SIG-M5 treated with dmso at 0.1 percent for 504 hours (cell line): Measurements from ENCODE around the gene KRT35.

ENCODE experiments used
- DNase-seq: peaks from one replicate; lab custom pipeline; 2025; ENCODE audit not compliant: unreplicated experiment; lab: John Stamatoyannopoulos, UW

The KRT35 gene

DNA sequence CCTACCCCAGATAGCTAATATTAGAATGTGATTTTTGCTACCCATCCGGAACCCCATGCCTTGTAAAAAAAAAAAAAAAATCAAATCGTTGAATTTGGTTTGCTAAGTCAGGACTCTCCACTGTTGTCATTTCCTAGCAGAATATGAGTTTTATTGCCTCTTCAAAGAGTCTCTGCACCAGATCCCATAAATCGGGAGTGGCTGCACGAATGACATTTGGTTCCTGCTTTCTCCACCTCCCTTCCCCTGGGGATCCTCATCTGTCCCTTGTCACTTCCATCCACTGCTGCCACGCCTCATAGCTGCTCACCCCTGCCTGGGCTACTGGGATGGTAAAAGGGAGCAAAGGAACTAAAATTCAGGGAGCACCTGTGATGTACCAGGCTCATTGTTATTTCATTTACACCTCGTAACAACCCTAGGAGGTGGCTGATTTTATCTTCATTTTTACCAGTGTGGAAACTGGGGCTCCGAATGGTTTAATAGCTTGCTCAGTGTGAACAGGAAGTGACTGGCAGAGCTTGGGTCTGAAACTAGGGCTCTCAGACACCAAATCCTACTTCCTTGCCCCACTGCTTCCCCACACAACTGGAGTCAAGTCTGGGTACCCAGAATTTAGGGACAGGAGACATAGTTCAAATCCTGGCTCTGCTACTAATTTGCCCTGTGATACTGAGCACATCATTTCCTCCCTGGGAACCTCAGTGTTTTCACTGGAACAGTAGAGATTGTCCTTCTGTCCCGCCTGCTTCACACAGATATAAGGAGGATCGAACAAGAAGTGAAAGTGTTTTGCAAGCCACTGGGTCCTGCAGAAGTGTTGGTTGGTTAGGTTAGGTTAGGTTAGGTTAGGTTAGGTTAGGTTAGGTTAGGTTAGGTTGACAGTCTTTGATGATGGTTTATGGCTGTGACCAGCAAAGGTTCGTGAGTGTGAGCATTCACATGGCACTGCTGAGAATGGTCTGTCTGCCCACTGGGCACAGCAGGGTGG lies 9.3 kb upstream of the KRT35 start:
- DNase-seq: peak; percentile 54

DNA sequence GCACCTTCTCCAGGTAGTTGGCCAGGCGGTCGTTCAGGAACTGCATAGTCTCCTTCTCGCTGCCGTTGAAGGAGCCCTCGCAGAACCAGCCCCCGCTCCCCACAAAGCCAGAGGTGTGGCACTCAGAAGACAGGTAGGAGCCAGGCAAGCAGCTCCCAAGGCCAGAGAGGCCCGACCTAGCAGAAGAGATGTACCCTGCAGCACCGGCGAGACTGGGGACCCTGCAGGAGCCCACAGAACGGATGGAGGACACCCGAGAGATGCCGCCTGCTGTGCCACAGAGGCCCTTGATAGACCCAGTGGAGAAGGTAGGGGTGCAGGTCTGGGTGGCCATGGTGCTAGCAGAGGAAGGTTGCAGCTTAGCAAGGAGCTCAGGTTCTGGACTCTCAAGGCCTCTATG lies 8.6 kb upstream of the KRT35 start, which contains the start of gene KRT36:
Gene KRT36 (minus strand): TSS at position 380 of the 400 bp plus-strand sequence. CDS start 46 bp downstream, at position 334.
- DNase-seq: no peak

DNA sequence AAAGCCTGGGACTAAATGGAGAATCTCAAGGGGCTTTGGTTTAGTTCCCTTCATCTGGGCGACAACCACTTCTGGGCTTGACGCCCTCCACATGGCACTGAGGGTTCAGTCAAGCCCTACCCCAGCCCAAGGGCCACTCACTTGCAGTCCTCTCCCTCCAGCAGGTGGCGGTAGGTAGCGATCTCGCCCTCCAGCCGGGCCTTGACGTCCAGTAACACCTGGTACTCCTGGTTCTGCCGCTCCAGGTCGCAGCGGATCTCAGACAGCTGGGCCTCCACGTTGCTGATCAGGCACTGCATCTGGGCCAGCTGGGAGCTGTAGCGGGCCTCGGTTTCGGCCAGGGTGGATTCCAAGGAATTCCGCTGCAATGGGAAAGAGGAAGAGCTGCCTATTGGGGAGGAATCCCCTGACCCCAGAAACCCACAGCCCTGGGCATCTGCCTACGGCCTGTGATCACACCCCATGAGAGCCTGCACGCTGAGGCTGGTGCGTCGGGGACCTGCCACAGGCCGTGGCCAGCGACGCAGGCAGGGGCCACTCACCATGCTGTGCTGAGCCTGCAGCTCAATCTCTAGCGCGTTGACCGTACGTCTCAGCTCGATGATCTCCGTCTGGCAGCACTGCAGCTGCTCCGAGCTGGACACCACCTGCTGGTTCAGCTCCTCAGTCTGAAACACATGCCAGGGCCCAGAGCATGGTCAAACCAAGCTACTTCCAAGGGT lies 6.0 kb upstream of the KRT35 start:
- DNase-seq: no peak

DNA sequence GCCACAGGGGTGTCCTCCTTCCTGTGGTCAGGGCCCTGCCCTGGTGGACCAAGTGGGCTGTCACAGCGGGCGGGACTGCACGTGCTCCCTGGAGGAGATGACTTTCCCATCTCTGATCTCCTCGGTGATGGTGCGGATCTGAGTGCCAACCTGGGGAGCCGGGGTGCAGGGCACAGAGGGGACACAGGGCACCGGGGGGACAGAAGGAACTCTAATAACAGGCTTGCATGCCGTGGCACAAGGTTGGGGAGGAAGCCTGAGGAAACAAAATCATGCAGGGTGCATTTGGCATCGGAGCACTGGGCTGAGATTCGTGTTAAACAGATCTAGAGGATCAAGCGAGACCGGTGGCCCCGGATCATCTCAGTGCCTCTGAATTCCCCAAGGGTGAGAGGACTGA lies 5.4 kb upstream of the KRT35 start:
- no peak for DNase-seq

DNA sequence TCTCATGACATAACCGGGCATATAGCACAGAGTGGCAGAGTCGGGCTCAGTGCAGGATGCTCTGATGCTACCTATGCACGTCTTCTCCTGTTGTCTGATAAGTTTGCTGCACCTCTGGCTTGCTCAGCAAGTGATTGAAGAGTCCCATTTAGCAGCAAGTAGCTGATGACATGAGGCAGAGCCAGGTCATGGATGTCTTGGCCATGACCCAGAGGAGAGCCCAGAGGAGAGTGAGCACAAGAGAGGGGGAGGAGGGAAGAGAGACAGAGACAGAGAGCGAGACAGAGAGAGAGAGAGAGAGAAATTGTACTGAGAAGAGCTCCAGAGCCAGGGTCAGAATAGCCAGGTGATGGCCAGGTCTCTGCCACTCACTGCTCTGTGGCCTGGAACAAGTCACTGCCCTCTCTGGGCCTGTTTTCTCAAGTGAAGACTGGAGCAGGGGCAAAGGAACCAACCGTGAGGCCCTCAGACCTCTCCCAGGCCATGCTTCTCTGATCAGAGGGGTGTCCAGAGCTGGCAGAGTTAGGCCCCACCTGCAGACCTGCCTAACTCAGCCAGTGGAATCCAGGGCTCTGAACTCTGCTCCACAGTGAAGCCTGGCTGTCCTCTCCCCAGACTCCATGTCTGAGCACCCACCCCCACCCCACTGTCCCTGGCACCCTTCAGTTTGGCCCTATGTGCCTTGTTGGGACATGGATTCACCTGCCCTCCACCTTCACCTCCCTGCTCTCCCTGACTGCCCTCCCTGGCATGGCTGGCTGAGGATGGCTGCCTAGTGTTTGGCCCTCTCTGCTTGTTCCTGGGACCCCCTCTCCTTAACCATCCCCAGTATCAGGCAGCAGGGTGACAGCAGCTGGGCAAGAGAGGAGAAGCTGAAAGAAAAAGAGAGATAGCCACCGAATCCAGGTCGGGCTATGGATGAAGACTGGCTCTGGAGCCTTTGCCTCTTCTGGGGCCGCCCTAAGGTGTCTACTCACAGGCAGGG lies 4.3 kb upstream of the KRT35 start:
- DNase-seq: no peak

- DNase-seq: no peak
These were observed 3.3 kb upstream of the KRT35 start for GRCh38 chr17:41483991-41484826.

DNA sequence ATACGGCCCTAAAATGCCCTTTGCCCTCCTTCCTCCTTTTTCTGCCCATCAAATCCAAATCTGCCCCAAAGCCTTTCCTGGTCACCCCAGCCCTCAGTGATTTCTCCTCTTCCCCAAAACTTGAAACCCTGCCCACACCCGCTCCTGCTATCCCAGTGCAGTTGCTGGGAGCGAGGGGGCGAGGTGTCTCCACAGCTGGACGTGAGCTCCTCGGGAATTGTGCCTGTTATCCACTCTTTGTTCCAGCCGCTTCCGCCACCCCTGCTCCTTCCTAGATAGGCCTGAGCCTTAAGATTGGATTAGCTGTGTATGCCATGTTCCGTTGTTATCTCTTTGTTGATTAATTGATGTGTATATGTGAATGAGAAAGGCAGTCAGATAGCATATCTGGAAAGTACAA lies 2.6 kb upstream of the KRT35 start:
- no peak for DNase-seq

- no peak for DNase-seq
These were observed 370 bp downstream of the KRT35 start for GRCh38 chr17:41480581-41480980.

- DNase-seq: peak; percentile 91
These were observed 815 bp downstream of the KRT35 start for GRCh38 chr17:41480136-41480535.

DNA sequence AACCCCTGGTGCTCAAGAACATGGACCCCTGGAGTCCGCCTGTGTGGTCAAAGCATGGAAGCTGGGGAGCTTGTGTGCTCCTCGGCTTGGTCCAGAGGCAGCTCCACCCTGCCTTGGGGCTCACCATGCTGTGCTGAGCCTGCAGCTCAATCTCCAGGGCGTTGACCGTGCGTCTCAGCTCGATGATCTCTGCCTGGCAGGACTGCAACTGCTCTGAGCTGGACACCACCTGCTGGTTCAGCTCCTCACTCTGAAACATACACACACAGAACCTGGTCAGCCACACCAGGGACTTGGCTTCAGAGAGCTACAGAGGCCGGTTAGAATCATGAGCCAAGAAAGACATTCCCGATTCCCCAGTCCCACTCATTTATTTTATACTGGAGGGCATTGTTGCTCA lies 2.7 kb downstream of the KRT35 start:
- no peak for DNase-seq

DNA sequence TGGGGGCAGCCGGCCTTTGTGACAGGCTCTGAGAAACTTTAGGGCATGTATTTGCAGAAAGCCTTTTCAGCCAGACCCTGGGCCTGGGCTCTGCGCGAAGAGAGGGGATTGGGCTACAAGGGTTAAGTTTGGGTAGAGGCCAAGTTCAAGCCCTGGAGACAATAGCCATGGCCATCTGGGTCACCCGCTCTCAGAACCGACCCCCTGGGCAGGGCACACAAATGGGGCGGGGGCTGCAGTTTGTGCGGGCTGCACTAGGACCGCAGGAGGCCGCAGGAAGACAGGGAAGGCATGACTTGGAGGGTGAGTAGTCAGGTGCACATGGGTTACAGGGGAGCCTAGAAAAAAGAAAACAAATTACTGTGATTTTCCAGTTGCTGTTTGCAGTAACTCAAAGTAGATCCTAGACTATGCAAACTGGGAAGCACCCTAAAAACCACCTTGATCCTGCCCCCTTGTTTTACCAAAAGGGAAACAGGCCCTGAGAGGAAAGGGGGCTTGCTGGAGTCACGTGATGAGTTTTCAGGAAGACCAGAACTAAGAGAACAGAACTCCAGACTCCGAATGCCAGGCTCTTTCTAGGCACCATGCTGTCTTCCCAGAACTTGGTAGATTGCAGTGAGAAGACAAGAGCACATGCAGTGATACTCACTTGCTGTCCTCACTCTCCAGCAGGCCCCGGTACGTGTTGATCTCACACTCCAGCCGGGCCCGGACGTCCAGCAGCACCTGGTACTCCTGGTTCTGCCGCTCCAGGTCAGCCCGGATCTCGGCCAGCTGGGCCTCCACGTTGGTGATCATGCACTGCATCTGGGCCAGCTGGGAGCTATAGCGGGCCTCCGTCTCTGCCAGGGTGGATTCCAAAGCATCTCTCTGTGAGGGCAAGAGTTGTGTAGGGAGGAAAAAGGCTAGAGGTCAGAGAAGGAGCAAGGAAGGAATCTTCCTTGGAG lies 3.8 kb downstream of the KRT35 start:
- no peak for DNase-seq

GRCh38 chr17:41475421-41475820 lies 5.5 kb downstream of the KRT35 start:
- no peak for DNase-seq

DNA sequence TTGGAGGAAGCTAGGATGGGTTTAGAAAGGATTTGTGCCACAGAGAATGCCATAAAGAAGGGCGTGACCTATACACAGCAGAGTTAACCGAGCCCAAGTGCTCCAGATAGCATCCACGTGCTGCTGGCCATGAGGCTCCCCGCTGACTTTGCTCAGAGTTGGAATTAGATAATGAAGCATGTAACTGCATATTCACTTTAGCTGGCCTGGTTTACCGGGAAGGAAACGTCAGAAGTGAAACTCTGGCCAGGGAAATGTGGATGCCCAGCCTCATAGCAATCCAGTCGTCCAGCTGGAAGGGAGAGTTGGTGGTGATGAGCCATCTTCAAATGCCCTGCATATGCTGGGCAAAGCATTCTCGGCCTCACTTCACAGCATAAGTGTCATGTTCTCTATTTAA lies 6.1 kb downstream of the KRT35 start:
- DNase-seq: no peak

GRCh38 chr17:41468346-41468745 lies 12.6 kb downstream of the KRT35 start:
- no peak for DNase-seq

DNA sequence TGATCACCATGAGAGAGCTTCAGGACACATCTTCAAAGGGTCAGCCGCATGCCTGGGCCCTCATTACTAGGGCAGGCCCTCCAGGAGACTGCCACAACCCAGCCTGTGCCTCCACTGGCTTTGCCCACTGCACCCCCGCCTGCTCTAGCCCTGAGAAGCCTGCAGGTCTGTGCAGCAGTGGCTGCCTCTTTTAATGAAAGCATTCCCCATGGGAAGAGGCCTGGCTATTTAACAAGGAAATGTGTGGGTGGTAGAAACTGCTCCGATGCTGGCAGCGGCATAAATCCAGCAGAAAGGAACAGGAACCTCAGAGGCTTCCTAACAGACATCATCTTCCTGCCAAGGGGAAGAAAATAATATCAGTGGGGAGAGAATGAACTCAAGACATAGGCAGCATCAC lies 13.4 kb downstream of the KRT35 start:
- DNase-seq: no peak

GRCh38 chr17:41466988-41467387 lies 14.0 kb downstream of the KRT35 start, which contains the start of gene KRT32:
Gene KRT32 (minus strand): TSS chr17:41467386. CDS start chr17:41467325, 61 bp downstream.
- no peak for DNase-seq

- DNase-seq: no peak
These were observed 16.3 kb downstream of the KRT35 start for GRCh38 chr17:41464682-41465081.

- no peak for DNase-seq
These were observed 16.8 kb downstream of the KRT35 start for GRCh38 chr17:41464173-41464572.

DNA sequence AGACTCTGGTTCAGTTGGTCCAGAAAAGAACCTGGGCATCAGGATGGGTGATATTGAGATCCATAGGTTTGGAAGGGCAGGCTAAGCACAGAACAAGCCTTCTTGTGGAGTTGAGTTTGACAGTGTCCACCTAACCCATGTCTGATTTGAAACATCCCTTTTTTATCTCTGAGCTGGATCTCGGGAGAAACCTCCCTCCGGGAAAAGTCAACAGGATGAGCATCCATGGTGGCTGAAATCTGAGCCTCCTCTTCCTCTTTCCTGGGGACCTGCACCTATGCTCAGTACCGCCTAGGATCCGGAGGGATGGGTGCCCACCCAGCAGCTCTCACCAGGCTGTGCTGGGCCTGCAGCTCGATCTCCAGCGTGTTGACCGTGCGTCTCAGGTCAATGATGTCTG lies 17.2 kb downstream of the KRT35 start:
- DNase-seq: no peak
